Transverse colon (tissue), 4 donors: ENCODE data around the gene PRR19. TPM values are rescaled to one million over a fixed set of nuclear protein-coding genes. Genes with fewer than 3 reads are reported as not detected.

Source experiments
- DNase-seq: peaks from one replicate; pipeline ENCODE4 v3.0.0-alpha.2; 2019
- H3K27ac ChIP-seq, 4 donors: fragments of 200-600 bp; sonication (generic); 2 replicates each; pipeline ENCODE4 v1.5.1; 2016 to 2018; ENCODE audit warnings: inconsistent platforms in 4 of 4
- H3K27me3 ChIP-seq: fragments of 200-600 bp; sonication (generic); 2 replicates; pipeline ENCODE4 v1.5.1; 2017; ENCODE audit warnings: inconsistent platforms
- H3K36me3 ChIP-seq, 4 donors: fragments of 200-600 bp; sonication (generic); 2 replicates each; pipeline ENCODE4 v1.5.1; 2017 to 2019; ENCODE audit warnings: inconsistent platforms in 4 of 4
- H3K4me1 ChIP-seq, 4 donors: fragments of 200-600 bp; sonication (generic); 2 replicates each; pipeline ENCODE4 v1.5.1; 2017 to 2020; ENCODE audit warnings: inconsistent platforms in 4 of 4
- H3K4me3 ChIP-seq, 4 donors: fragments of 200-600 bp; sonication (generic); 1 replicate in 1 of 4; 2 replicates in 3 of 4; pipeline versions ENCODE4 v1.5.1 to v1.6.1; 2017 to 2019; ENCODE audit warnings: inconsistent platforms in 4 of 4
- H3K9me3 ChIP-seq, 2 donors: fragments of 200-600 bp; sonication (generic); 2 replicates each; pipeline ENCODE4 v1.5.1; 2017 to 2019; ENCODE audit warnings: inconsistent platforms in 2 of 2
- EP300 ChIP-seq: sonication (generic); formaldehyde crosslinking; IDR thresholded peaks from one replicate; pipeline ENCODE4 v1.6.1; 2017; ENCODE audit warnings: antibody characterized with exemption, low read depth
- POLR2A ChIP-seq: fragments of 450-650 bp; IDR thresholded peaks from one replicate; pipeline ENCODE4 v1.6.1; 2016; ENCODE audit warnings: antibody characterized with exemption, mild to moderate bottlenecking, moderate library complexity
- POLR2AphosphoS5 ChIP-seq, 3 donors: sonication (generic); formaldehyde crosslinking; IDR thresholded peaks; one replicate each; pipeline ENCODE4 v1.6.1; 2016; ENCODE audit warnings: antibody characterized with exemption in 3 of 3
- WGBS, 2 donors: methylation state at CpG; one replicate each; pipeline ENCODE4 v1.1.5; 2018; ENCODE audit warnings: low coverage in 1 of 2; 5-methylcytosine and 5-hydroxymethylcytosine counted together
- in situ Hi-C, 4 donors: fragments of 200-750 bp; cut with MboI; loops; one replicate each; pipeline versions ENCODE4 v1.15.0 to v1.15.1; 2017; ENCODE audit warnings: low sequenced_read_pairs in 3 of 4, low pct_ligation_motif_present in 1 of 4, low pct_unique_long_range_greater_than_20kb in 1 of 4
- intact Hi-C: fragments of 100-400 bp; cut with DNase I; formaldehyde crosslinking; loops from one replicate; pipeline ENCODE4 v1.15.1; 2023; ENCODE audit warnings: low total_unique reads
- total RNA-seq, 4 donors: library from RNA; depleted of rRNA; stranded (reverse); fragments of >200 nt; gene quantifications; one replicate each; pipeline ENCODE4 v1.1.0, GENCODE V29; 2016
- TF ChIP-seq, protein P1 (sequence below), 5 experiments: fragments of 200-600 bp in 3 of 5; fragments of 450-650 bp in 2 of 5; sonication (generic) in 3 of 5; IDR thresholded peaks; 1 replicate in 2 of 5; 2 replicates in 3 of 5; pipeline ENCODE4 v1.5.1; 2016 to 2017; ENCODE audit warnings: antibody characterized with exemption in 5 of 5, inconsistent platforms in 3 of 5, mild to moderate bottlenecking in 2 of 5, moderate library complexity in 1 of 5

PRR19 gene
- total RNA-seq, 4 donors from 2014 or later, result 0.41 to 0.79 TPM; not detected in 2

DNA sequence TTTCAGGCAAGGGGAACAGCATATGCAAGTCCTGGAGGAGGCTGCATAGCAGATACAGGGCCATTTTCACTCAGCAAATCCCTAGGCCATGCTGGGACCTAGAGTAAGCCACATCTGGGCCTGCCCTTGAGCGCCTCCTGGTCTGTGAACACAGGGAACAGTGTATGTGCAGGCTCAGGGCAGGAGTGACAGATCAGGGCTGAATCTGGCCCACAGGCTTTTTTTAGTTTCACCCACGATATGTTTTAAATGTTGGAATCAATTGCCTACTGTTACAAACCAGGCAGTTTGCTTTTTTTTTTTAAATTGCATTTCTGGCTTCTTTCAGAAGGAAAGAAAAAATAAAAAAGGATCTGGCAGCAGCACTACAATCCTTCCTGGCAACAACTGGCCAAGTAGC lies 9.7 kb downstream of the PRR19 start:
- Histone ChIP-seq H3K27ac (no peak overlapping the region), H3K4me3 (no peak overlapping the region), H3K4me1 (peaks cover 4 to 16% (median 11%) of the 10 kb centered on the region in 4 donors), H3K36me3 (no peaks in the 10 kb centered on the region), H3K27me3 (peaks cover 52% of the 10 kb centered on the region), H3K9me3 (no peaks in the 10 kb centered on the region)
- WGBS, 2 donors, result 74 to 83% methylated on average over 1 to 2 of the region's 2 CpGs
- in situ Hi-C loops (loop anchor here in 2 of 4 donors (25.0 kb wide), 1 partner anchor 199 kb away; no protein-coding TSS in a partner anchor), intact Hi-C loops (no loop called here)
- DNase-seq, result no peak
- no peak for TF ChIP-seq POLR2AphosphoS5 (IDR thresholded peaks at IDR 0.05)
- no peak for TF ChIP-seq EP300
- TF ChIP-seq POLR2A, result no peak
- TF ChIP-seq, protein P1, sequence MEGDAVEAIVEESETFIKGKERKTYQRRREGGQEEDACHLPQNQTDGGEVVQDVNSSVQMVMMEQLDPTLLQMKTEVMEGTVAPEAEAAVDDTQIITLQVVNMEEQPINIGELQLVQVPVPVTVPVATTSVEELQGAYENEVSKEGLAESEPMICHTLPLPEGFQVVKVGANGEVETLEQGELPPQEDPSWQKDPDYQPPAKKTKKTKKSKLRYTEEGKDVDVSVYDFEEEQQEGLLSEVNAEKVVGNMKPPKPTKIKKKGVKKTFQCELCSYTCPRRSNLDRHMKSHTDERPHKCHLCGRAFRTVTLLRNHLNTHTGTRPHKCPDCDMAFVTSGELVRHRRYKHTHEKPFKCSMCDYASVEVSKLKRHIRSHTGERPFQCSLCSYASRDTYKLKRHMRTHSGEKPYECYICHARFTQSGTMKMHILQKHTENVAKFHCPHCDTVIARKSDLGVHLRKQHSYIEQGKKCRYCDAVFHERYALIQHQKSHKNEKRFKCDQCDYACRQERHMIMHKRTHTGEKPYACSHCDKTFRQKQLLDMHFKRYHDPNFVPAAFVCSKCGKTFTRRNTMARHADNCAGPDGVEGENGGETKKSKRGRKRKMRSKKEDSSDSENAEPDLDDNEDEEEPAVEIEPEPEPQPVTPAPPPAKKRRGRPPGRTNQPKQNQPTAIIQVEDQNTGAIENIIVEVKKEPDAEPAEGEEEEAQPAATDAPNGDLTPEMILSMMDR (IDR thresholded peaks at IDR 0.05), result no peak

GRCh38 chr19:42312370-42312769 lies 10.4 kb downstream of the PRR19 start:
- in situ Hi-C loops, result loop anchor here in 2 of 4 donors (25.0 kb wide), 1 partner anchor 200 kb away; no protein-coding TSS in a partner anchor
- Histone ChIP-seq H3K4me3 (no peak overlapping the region), H3K9me3 (no peaks in the 10 kb centered on the region), H3K27me3 (peaks cover 52% of the 10 kb centered on the region), H3K27ac (no peak overlapping the region), H3K36me3 (no peaks in the 10 kb centered on the region), H3K4me1 (peaks cover 4 to 22% (median 12%) of the 10 kb centered on the region in 4 donors)
- TF ChIP-seq EP300, result no peak
- 56 to 66% methylated on average over 5 of the region's 5 CpGs for WGBS, 2 donors
- DNase-seq, result no peak
- intact Hi-C loops, result no loop called here

DNA sequence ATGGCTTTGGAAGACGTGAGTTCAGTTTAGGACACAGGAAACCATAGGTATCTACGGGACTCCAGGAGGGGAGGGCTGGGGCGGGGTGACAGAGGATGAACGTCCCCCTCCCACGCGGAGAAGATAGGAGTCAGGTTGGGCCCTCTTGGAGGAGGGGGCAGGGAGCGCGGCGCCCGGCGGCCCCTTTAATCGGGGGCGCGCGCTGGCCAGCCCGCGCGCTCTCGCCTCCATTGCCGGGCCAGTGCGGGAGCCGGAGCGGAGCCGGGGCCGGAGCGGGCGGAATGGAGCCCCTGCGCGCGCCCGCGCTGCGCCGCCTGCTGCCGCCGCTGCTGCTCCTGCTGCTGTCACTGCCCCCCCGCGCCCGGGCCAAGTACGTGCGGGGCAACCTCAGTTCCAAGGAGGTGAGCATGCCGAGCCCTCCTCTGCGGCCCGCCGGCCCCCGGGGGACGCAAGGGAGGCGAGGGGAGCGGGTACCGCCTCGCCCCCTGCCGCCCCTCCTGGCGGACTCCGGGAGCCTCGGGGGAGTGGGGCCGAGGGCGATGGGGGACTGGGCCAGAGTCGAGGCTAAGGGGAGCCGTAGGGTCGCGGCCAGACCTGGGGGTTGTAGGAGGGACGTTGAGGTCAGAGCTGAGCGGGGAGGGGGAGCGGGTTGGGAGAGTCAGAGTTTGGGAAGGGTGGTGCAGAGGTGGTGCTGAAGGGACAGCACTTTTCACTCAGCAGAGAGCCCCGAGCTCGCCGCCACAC lies 11.3 kb downstream of the PRR19 start, which contains the start of gene TMEM145:
TMEM145 (plus strand) TSS at position 214 of the 744 bp plus-strand sequence; CDS start at position 282, 68 bp downstream.
- DNase-seq, result peak; percentile 41
- H3K36me3 ChIP-seq, result no peaks in the 10 kb centered on the region
- H3K9me3 ChIP-seq, result no peaks in the 10 kb centered on the region
- H3K4me3 ChIP-seq, result peak within 1 kb of the TSS in 3 of 4 donors; percentile 24 to 53 (median 41)
- H3K4me1 ChIP-seq, result peaks cover 4 to 22% (median 12%) of the 10 kb centered on the region in 4 donors
- WGBS, 2 donors, result 0 to 1% methylated on average over 2 to 30 of the region's 67 CpGs
- no peak within 1 kb of the TSS for H3K27ac ChIP-seq
- H3K27me3 ChIP-seq, result peaks cover 52% of the 10 kb centered on the region
- TF ChIP-seq EP300, result no peak
- TF ChIP-seq, protein P1 (IDR thresholded peaks at IDR 0.05), result peak in 2 of 5 experiments; percentile 1 to 9
- in situ Hi-C loops (loop anchor here in 2 of 4 donors (25.0 kb wide), 1 partner anchor 201 kb away; no protein-coding TSS in a partner anchor), intact Hi-C loops (no loop called here)

GRCh38 chr19:42313840-42314755 lies 12.2 kb downstream of the PRR19 start:
- H3K27ac ChIP-seq, result no peak overlapping the region
- peak overlapping the region in 1 of 4 donors; percentile 41 for H3K4me3 ChIP-seq
- no peak for DNase-seq
- TF ChIP-seq EP300, result no peak
- TF ChIP-seq, protein P1 (IDR thresholded peaks at IDR 0.05), result peak in 2 of 5 experiments; percentile 19 to 26
- intact Hi-C loops (no loop called here), in situ Hi-C loops (loop anchor here in 2 of 4 donors (25.0 kb wide), 1 partner anchor 202 kb away; no protein-coding TSS in a partner anchor)
- 22 to 23% methylated on average over 6 to 23 of the region's 26 CpGs for WGBS, 2 donors
- H3K9me3 ChIP-seq, result no peaks in the 10 kb centered on the region
- H3K4me1 ChIP-seq, result peaks cover 4 to 22% (median 12%) of the 10 kb centered on the region in 4 donors
- peaks cover 52% of the 10 kb centered on the region for H3K27me3 ChIP-seq
- no peaks in the 10 kb centered on the region for H3K36me3 ChIP-seq
